ENCODE measurements around the gene ARNT2.

ARNT2 gene

GRCh38 chr15:80551348-80551747 is 147.2 kb downstream of the ARNT2 start:
- Mint-ChIP-seq H3K27me3 (peaks cover 29% of the 10 kb centered on the region), H3K4me3 (no peak overlapping the region), H3K27ac (ENCODE audit: low read depth) (no peak overlapping the region), H3K4me1 (no peaks in the 10 kb centered on the region), H3K36me3 (ENCODE audit: insufficient read depth) (peaks cover 2% of the 10 kb centered on the region), H3K9me3 (no peaks in the 10 kb centered on the region)
- no peak for DNase-seq (ENCODE audit: low spot score in 2 of 2)
- ATAC-seq (replicated peaks; ENCODE audit: extremely low read depth, poor library complexity, severe bottlenecking): no peak

GRCh38 chr15:80554560-80554959 is 150.4 kb downstream of the ARNT2 start:
- ATAC-seq (replicated peaks; ENCODE audit: extremely low read depth, poor library complexity, severe bottlenecking) (no peak), DNase-seq (ENCODE audit: low spot score in 2 of 2) (no peak)
- H3K27ac Mint-ChIP-seq (ENCODE audit: low read depth): no peak overlapping the region
- no peaks in the 10 kb centered on the region for H3K9me3 Mint-ChIP-seq
- H3K36me3 Mint-ChIP-seq (ENCODE audit: insufficient read depth): peaks cover 2% of the 10 kb centered on the region
- H3K4me3 Mint-ChIP-seq: no peak overlapping the region
- peaks cover 38% of the 10 kb centered on the region for H3K27me3 Mint-ChIP-seq
- no peaks in the 10 kb centered on the region for H3K4me1 Mint-ChIP-seq

- ATAC-seq (replicated peaks; ENCODE audit: extremely low read depth, poor library complexity, severe bottlenecking) (no peak), DNase-seq (ENCODE audit: low spot score in 2 of 2) (no peak)
- Mint-ChIP-seq H3K27me3 (peaks cover 29% of the 10 kb centered on the region), H3K9me3 (no peaks in the 10 kb centered on the region), H3K36me3 (ENCODE audit: insufficient read depth) (peaks cover 2% of the 10 kb centered on the region), H3K4me1 (no peaks in the 10 kb centered on the region), H3K27ac (ENCODE audit: low read depth) (no peak overlapping the region), H3K4me3 (no peak overlapping the region)
These were observed 152.6 kb downstream of the ARNT2 start for GRCh38 chr15:80556694-80557367.

GRCh38 chr15:80557441-80558234 is 153.5 kb downstream of the ARNT2 start:
- H3K27me3 Mint-ChIP-seq: peaks cover 26% of the 10 kb centered on the region
- DNase-seq (ENCODE audit: low spot score in 2 of 2): no peak
- H3K36me3 Mint-ChIP-seq (ENCODE audit: insufficient read depth): peaks cover 2% of the 10 kb centered on the region
- H3K4me1 Mint-ChIP-seq: no peaks in the 10 kb centered on the region
- no peak for ATAC-seq (replicated peaks; ENCODE audit: extremely low read depth, poor library complexity, severe bottlenecking)
- no peaks in the 10 kb centered on the region for H3K9me3 Mint-ChIP-seq
- no peak overlapping the region for H3K27ac Mint-ChIP-seq (ENCODE audit: low read depth)
- no peak overlapping the region for H3K4me3 Mint-ChIP-seq

- ATAC-seq (replicated peaks; ENCODE audit: extremely low read depth, poor library complexity, severe bottlenecking) (no peak), DNase-seq (ENCODE audit: low spot score in 2 of 2) (no peak)
- Mint-ChIP-seq H3K4me1 (no peaks in the 10 kb centered on the region), H3K9me3 (no peaks in the 10 kb centered on the region), H3K27ac (ENCODE audit: low read depth) (no peak overlapping the region), H3K27me3 (peaks cover 38% of the 10 kb centered on the region), H3K36me3 (ENCODE audit: insufficient read depth) (peaks cover 2% of the 10 kb centered on the region), H3K4me3 (no peak overlapping the region)
These were observed 154.6 kb downstream of the ARNT2 start for GRCh38 chr15:80558631-80559319.

- Mint-ChIP-seq H3K4me1 (no peaks in the 10 kb centered on the region), H3K9me3 (no peaks in the 10 kb centered on the region), H3K27me3 (peaks cover 43% of the 10 kb centered on the region), H3K36me3 (ENCODE audit: insufficient read depth) (peaks cover 2% of the 10 kb centered on the region), H3K4me3 (no peak overlapping the region), H3K27ac (ENCODE audit: low read depth) (no peak overlapping the region)
- ATAC-seq (replicated peaks; ENCODE audit: extremely low read depth, poor library complexity, severe bottlenecking) (no peak), DNase-seq (ENCODE audit: low spot score in 2 of 2) (no peak)
These were observed 155.1 kb downstream of the ARNT2 start for GRCh38 chr15:80559320-80559693.

- no peaks in the 10 kb centered on the region for H3K9me3 Mint-ChIP-seq
- H3K27ac Mint-ChIP-seq (ENCODE audit: low read depth): no peak overlapping the region
- H3K27me3 Mint-ChIP-seq: peaks cover 46% of the 10 kb centered on the region
- DNase-seq (ENCODE audit: low spot score in 2 of 2) (no peak), ATAC-seq (replicated peaks; ENCODE audit: extremely low read depth, poor library complexity, severe bottlenecking) (no peak)
- no peaks in the 10 kb centered on the region for H3K4me1 Mint-ChIP-seq
- H3K36me3 Mint-ChIP-seq (ENCODE audit: insufficient read depth): peaks cover 2% of the 10 kb centered on the region
- H3K4me3 Mint-ChIP-seq: no peak overlapping the region
These were observed 155.6 kb downstream of the ARNT2 start for GRCh38 chr15:80559761-80560160.

- H3K27ac Mint-ChIP-seq (ENCODE audit: low read depth): no peak overlapping the region
- no peak for ATAC-seq (replicated peaks; ENCODE audit: extremely low read depth, poor library complexity, severe bottlenecking)
- no peak overlapping the region for H3K4me3 Mint-ChIP-seq
These were observed 156.6 kb downstream of the ARNT2 start for GRCh38 chr15:80560601-80561400.

GRCh38 chr15:80561500-80561899 is 157.3 kb downstream of the ARNT2 start:
- Mint-ChIP-seq H3K27me3 (peaks cover 51% of the 10 kb centered on the region), H3K4me3 (no peak overlapping the region), H3K9me3 (no peaks in the 10 kb centered on the region), H3K4me1 (no peaks in the 10 kb centered on the region), H3K36me3 (ENCODE audit: insufficient read depth) (no peaks in the 10 kb centered on the region), H3K27ac (ENCODE audit: low read depth) (no peak overlapping the region)
- ATAC-seq (replicated peaks; ENCODE audit: extremely low read depth, poor library complexity, severe bottlenecking) (no peak), DNase-seq (ENCODE audit: low spot score in 2 of 2) (no peak)

More at GRCh38 chr15:80560601-80561400, 156.6 kb downstream of the ARNT2 start:
- Mint-ChIP-seq H3K36me3 (ENCODE audit: insufficient read depth) (no peaks in the 10 kb centered on the region), H3K9me3 (no peaks in the 10 kb centered on the region), H3K27me3 (peaks cover 44% of the 10 kb centered on the region), H3K4me1 (no peaks in the 10 kb centered on the region)
- DNase-seq (ENCODE audit: low spot score in 2 of 2): no peak

- Mint-ChIP-seq H3K36me3 (ENCODE audit: insufficient read depth) (no peaks in the 10 kb centered on the region), H3K27me3 (peaks cover 56% of the 10 kb centered on the region), H3K27ac (ENCODE audit: low read depth) (no peak overlapping the region), H3K9me3 (no peaks in the 10 kb centered on the region), H3K4me1 (no peaks in the 10 kb centered on the region), H3K4me3 (no peak overlapping the region)
- no peak for ATAC-seq (replicated peaks; ENCODE audit: extremely low read depth, poor library complexity, severe bottlenecking)
- no peak for DNase-seq (ENCODE audit: low spot score in 2 of 2)
These were observed 157.9 kb downstream of the ARNT2 start for GRCh38 chr15:80562033-80562432.

GRCh38 chr15:80562846-80563245 is 158.7 kb downstream of the ARNT2 start:
- ATAC-seq (replicated peaks; ENCODE audit: extremely low read depth, poor library complexity, severe bottlenecking) (no peak), DNase-seq (ENCODE audit: low spot score in 2 of 2) (no peak)
- H3K4me1 Mint-ChIP-seq: no peaks in the 10 kb centered on the region
- no peaks in the 10 kb centered on the region for H3K9me3 Mint-ChIP-seq
- H3K4me3 Mint-ChIP-seq: no peak overlapping the region
- no peaks in the 10 kb centered on the region for H3K36me3 Mint-ChIP-seq (ENCODE audit: insufficient read depth)
- H3K27ac Mint-ChIP-seq (ENCODE audit: low read depth): no peak overlapping the region
- peaks cover 56% of the 10 kb centered on the region for H3K27me3 Mint-ChIP-seq

- no peaks in the 10 kb centered on the region for H3K4me1 Mint-ChIP-seq
- peaks cover 56% of the 10 kb centered on the region for H3K27me3 Mint-ChIP-seq
- H3K36me3 Mint-ChIP-seq (ENCODE audit: insufficient read depth): no peaks in the 10 kb centered on the region
- no peak for DNase-seq (ENCODE audit: low spot score in 2 of 2)
- H3K27ac Mint-ChIP-seq (ENCODE audit: low read depth): no peak overlapping the region
- H3K4me3 Mint-ChIP-seq: no peak overlapping the region
- ATAC-seq (replicated peaks; ENCODE audit: extremely low read depth, poor library complexity, severe bottlenecking): no peak
- H3K9me3 Mint-ChIP-seq: no peaks in the 10 kb centered on the region
These were observed 159.3 kb downstream of the ARNT2 start for GRCh38 chr15:80563372-80563997.
